SU-DHL-6 (cell line): ENCODE data around the gene CRYBG2.

ENCODE experiments used
- H2AFZ ChIP-seq: fragments of 200-600 bp; sonication (generic); 2 replicates; pipeline ENCODE4 v1.6.1; 2014; ENCODE audit warnings: low read depth, mild to moderate bottlenecking, moderate library complexity, mixed read lengths, antibody characterized with exemption, low read length; ENCODE audit not compliant: severe bottlenecking
- H3F3A ChIP-seq: fragments of 200-600 bp; shearing (Covaris generic); 2 replicates; pipeline ENCODE4 v1.6.0; 2016; ENCODE audit warnings: antibody characterized with exemption, mild to moderate bottlenecking; ENCODE audit not compliant: insufficient read depth
- H3K27ac ChIP-seq: fragments of 200-600 bp; sonication (generic); 2 replicates; pipeline ENCODE4 v1.5.1; 2016; ENCODE audit warnings: low read depth, mild to moderate bottlenecking, low read length, moderate library complexity, mixed read lengths
- H3K27me3 ChIP-seq: fragments of 200-600 bp; sonication (generic), shearing (Covaris generic); 2 replicates; pipeline ENCODE4 v1.6.0; 2014; ENCODE audit warnings: mild to moderate bottlenecking, low read length
- H3K36me3 ChIP-seq: fragments of 200-600 bp; sonication (generic); 2 replicates; pipeline ENCODE4 v1.6.1; 2014; ENCODE audit warnings: mild to moderate bottlenecking, low read length, mixed read lengths
- H3K4me2 ChIP-seq: fragments of 300-600, 200-600 bp; shearing (Covaris generic), sonication (generic); 2 replicates; pipeline ENCODE4 v1.6.0; 2014; ENCODE audit warnings: low read length, low read depth, mild to moderate bottlenecking; ENCODE audit not compliant: poor library complexity, severe bottlenecking
- H3K4me3 ChIP-seq: fragments of 200-600 bp; sonication (generic); 2 replicates; pipeline ENCODE4 v1.5.1; 2014; ENCODE audit warnings: antibody characterized with exemption, low read length, mild to moderate bottlenecking, mixed read lengths; ENCODE audit not compliant: insufficient read depth, poor library complexity, severe bottlenecking
- H3K79me2 ChIP-seq: fragments of 200-600 bp; sonication (generic); 2 replicates; pipeline ENCODE4 v1.6.1; 2014; ENCODE audit warnings: mild to moderate bottlenecking, low read length, moderate library complexity; ENCODE audit not compliant: insufficient read depth
- H3K9ac ChIP-seq: fragments of 200-600 bp; sonication (generic); 2 replicates; pipeline ENCODE4 v1.7.0; 2014; ENCODE audit warnings: mild to moderate bottlenecking, low read length
- H3K9me2 ChIP-seq: fragments of 200-600 bp; sonication (generic); replicated peaks from 2 replicates; pipeline ENCODE4 v1.6.1; 2014; ENCODE audit warnings: low read length; ENCODE audit not compliant: insufficient read depth
- H3K9me3 ChIP-seq: fragments of 200-600 bp; sonication (generic); 2 replicates; pipeline ENCODE4 v1.6.1; 2014; ENCODE audit warnings: low read length, mixed read lengths; ENCODE audit not compliant: insufficient read depth
- H4K20me1 ChIP-seq: fragments of 200-600 bp; sonication (generic); 2 replicates; pipeline ENCODE4 v1.6.1; 2014; ENCODE audit warnings: low read depth, mild to moderate bottlenecking, antibody characterized with exemption, low read length, moderate library complexity, mixed read lengths
- CTCF ChIP-seq: fragments of 200-600 bp; sonication (generic); IDR thresholded peaks from one replicate; pipeline ENCODE4 v1.5.1; 2017; ENCODE audit warnings: antibody characterized with exemption, mild to moderate bottlenecking, low read length, moderate library complexity; ENCODE audit not compliant: insufficient read depth, poor library complexity, severe bottlenecking
- EZH2phosphoT487 ChIP-seq: fragments of 200-600 bp; sonication (generic), shearing (Covaris generic); conservative IDR thresholded peaks from 2 replicates; pipeline ENCODE4 v1.6.1; 2018; ENCODE audit warnings: mild to moderate bottlenecking, antibody characterized with exemption, low read length, moderate library complexity, mixed read lengths

The CRYBG2 gene

GRCh38 chr1:26384076-26384475 lies 30.1 kb upstream of the CRYBG2 start:
- Histone ChIP-seq H3K9me3 (no peaks in the 10 kb centered on the region), H3K9me2 (no peaks in the 10 kb centered on the region), H3K79me2 (no peaks in the 10 kb centered on the region), H3F3A (no peaks in the 10 kb centered on the region), H2AFZ (no peak overlapping the region), H4K20me1 (no peaks in the 10 kb centered on the region), H3K36me3 (no peaks in the 10 kb centered on the region), H3K27ac (no peak overlapping the region), H3K27me3 (no peaks in the 10 kb centered on the region), H3K4me2 (no peak overlapping the region), H3K4me3 (no peak overlapping the region), H3K9ac (no peak overlapping the region)
- TF ChIP-seq EZH2phosphoT487 (no peak), CTCF (no peak)

GRCh38 chr1:26378879-26379251 lies 24.9 kb upstream of the CRYBG2 start:
- no peaks in the 10 kb centered on the region for H3K36me3 ChIP-seq
- no peaks in the 10 kb centered on the region for H3K27me3 ChIP-seq
- H4K20me1 ChIP-seq: no peaks in the 10 kb centered on the region
- H3F3A ChIP-seq: no peaks in the 10 kb centered on the region
- no peaks in the 10 kb centered on the region for H3K79me2 ChIP-seq
- H3K4me2 ChIP-seq: no peak overlapping the region
- no peak overlapping the region for H3K4me3 ChIP-seq
- no peaks in the 10 kb centered on the region for H3K9me3 ChIP-seq
- H2AFZ ChIP-seq: no peak overlapping the region
- H3K27ac ChIP-seq: no peak overlapping the region
- H3K9me2 ChIP-seq: no peaks in the 10 kb centered on the region
- no peak for TF ChIP-seq EZH2phosphoT487
- no peak for TF ChIP-seq CTCF
- H3K9ac ChIP-seq: no peak overlapping the region

- no peak overlapping the region for H3K9ac ChIP-seq
Observed at GRCh38 chr1:26378088-26378878, 24.4 kb upstream of the CRYBG2 start.

More at GRCh38 chr1:26378088-26378878, 24.4 kb upstream of the CRYBG2 start:
- H3F3A ChIP-seq: no peaks in the 10 kb centered on the region
- H3K27me3 ChIP-seq: no peaks in the 10 kb centered on the region
- no peaks in the 10 kb centered on the region for H3K79me2 ChIP-seq
- H2AFZ ChIP-seq: no peak overlapping the region
- no peak overlapping the region for H3K27ac ChIP-seq
- no peaks in the 10 kb centered on the region for H4K20me1 ChIP-seq
- H3K9me3 ChIP-seq: no peaks in the 10 kb centered on the region
- TF ChIP-seq CTCF (no peak), EZH2phosphoT487 (no peak)
- H3K9me2 ChIP-seq: no peaks in the 10 kb centered on the region
- no peak overlapping the region for H3K4me3 ChIP-seq
- H3K36me3 ChIP-seq: no peaks in the 10 kb centered on the region
- no peak overlapping the region for H3K4me2 ChIP-seq
